Measurements from ENCODE around the gene HOXC11. TPM values are rescaled to one million over a fixed set of nuclear protein-coding genes. Genes with fewer than 3 reads are reported as not detected.

HOXC11 gene
- total RNA-seq, 5 donors from 2014 or later (not counting 1 experiment from before 2014, with no cell fraction given): not detected

DNA sequence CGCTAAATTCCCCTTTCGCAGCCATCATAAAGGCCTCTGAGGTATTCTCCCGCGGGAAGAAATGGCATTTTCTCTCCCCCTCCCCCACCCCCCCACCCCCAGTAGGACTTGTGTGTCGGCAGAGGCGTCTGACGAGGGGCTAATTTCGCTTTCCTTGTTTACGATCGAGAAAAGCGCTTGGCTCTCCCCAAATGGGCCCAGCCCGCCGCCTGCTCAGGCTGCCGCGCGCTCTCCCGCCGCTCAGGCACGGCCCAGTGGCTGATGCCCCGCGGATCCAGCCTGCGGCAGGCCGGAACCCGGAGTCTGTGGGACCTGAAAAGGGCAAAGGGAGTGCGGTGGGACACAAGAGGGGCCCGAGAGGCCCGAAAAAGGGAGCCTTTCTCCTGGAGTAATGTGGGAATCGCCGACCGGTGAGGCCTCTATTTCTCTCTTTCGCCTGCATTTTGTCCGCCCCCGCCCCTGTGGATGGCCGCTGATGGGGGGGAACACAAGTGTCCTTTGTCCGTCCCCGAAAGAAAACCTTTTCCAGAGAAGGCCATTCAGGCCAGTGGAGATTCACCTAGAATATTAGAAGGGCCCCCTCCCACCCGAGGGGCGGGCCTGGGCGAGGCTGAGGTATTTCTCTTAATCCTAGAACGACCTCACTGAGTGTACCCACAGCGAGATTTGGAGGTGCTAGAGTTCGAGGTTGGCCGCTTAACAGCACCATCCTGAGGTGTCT is 46.3 kb downstream of the HOXC11 start:
- Histone ChIP-seq H3K4me1 (ENCODE audit: control insufficient read depth in 1 of 2, extremely low read depth in 1 of 2, insufficient read depth in 2 of 2, low read length in 2 of 2) (peaks cover 5 to 40% of the 10 kb centered on the region in 2 experiments), H3K27me3 (replicated peaks in 1 of 2; ENCODE audit: control insufficient read depth in 2 of 2, extremely low read depth in 1 of 2, insufficient read depth in 2 of 2, low read length in 1 of 2) (peaks cover 14 to 91% of the 10 kb centered on the region in 2 experiments), H3K9me3 (no peaks in the 10 kb centered on the region), H3K4me3 (ENCODE audit: control insufficient read depth in 1 of 2, extremely low read depth in 1 of 2, low read length in 1 of 2) (no peak overlapping the region), H3K36me3 (ENCODE audit: control insufficient read depth in 2 of 2, extremely low read depth in 1 of 2, insufficient read depth in 1 of 2, low read length in 1 of 2) (no peaks in the 10 kb centered on the region), H3K27ac (ENCODE audit: low read length) (no peak overlapping the region)
- H3K36me3 Mint-ChIP-seq: no peaks in the 10 kb centered on the region
- peaks cover 57 to 85% of the 10 kb centered on the region in 2 donors for H3K27me3 Mint-ChIP-seq
- CTCF ChIA-PET: interaction anchor here in 1 of 2 donors (1.1 kb wide), 1 partner anchor 189 kb away, joined by 4 read pairs; no protein-coding TSS in a partner anchor
- peaks cover 19 to 32% (median 25%) of the 10 kb centered on the region in 3 donors for H3K4me1 Mint-ChIP-seq
- H3K27ac Mint-ChIP-seq: no peak overlapping the region
- DNase-seq: no peak
- 61% methylated on average over 29 of the region's 43 CpGs for WGBS (ENCODE audit: insufficient coverage)
- H3K4me3 Mint-ChIP-seq: peak overlapping the region in 1 of 3 donors; percentile 5
- ATAC-seq (replicated peaks in 1 of 4): no peak
- H3K9me3 Mint-ChIP-seq: no peaks in the 10 kb centered on the region
- POLR2A ChIA-PET: no interaction called here

DNA sequence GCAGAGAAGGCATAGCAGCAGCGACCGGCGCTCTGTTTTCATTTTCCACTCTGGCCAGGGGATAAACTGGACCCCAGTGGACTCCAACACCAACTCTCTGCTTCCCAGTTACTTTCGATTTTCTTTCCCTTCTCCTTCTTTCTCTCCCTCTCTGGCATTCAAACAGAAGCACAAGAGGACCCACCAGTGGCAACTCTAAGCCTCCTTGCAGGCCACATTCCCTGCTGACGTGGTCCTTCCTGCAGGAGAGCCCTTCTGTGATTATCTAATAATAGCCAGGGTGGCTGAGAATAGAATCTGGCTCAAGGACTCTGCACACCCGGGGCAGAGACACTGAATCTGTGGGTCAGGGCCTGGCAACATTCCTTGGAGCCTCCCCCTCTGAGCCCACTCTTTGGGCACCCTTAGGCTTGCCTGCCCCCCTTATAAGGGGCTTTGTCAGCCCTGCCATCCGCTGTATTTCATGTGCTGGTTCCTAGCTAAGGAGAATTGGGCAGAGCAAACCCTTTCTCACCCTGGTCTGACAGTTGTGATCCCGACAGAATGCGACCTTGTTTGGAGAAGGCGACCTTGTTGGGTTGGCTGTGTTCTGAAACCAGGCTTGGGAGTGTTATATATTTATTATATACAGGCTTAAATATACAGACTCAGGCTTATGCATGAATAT is 47.1 kb downstream of the HOXC11 start:
- POLR2A ChIA-PET: no interaction called here
- Histone ChIP-seq H3K27ac (ENCODE audit: low read length) (no peak overlapping the region), H3K4me1 (ENCODE audit: control insufficient read depth in 1 of 2, extremely low read depth in 1 of 2, insufficient read depth in 2 of 2, low read length in 2 of 2) (peaks cover 5 to 32% of the 10 kb centered on the region in 2 experiments), H3K36me3 (ENCODE audit: control insufficient read depth in 2 of 2, extremely low read depth in 1 of 2, insufficient read depth in 1 of 2, low read length in 1 of 2) (no peaks in the 10 kb centered on the region), H3K9me3 (no peaks in the 10 kb centered on the region), H3K27me3 (replicated peaks in 1 of 2; ENCODE audit: control insufficient read depth in 2 of 2, extremely low read depth in 1 of 2, insufficient read depth in 2 of 2, low read length in 1 of 2) (peaks cover 16 to 91% of the 10 kb centered on the region in 2 experiments), H3K4me3 (ENCODE audit: control insufficient read depth in 1 of 2, extremely low read depth in 1 of 2, low read length in 1 of 2) (no peak overlapping the region)
- Mint-ChIP-seq H3K4me3 (peak overlapping the region in 1 of 3 donors; percentile 5), H3K4me1 (peaks cover 12 to 27% (median 18%) of the 10 kb centered on the region in 3 donors), H3K27me3 (peaks cover 58 to 82% of the 10 kb centered on the region in 2 donors), H3K9me3 (no peaks in the 10 kb centered on the region), H3K36me3 (no peaks in the 10 kb centered on the region), H3K27ac (no peak overlapping the region)
- DNase-seq (no peak), ATAC-seq (replicated peaks in 1 of 4) (no peak)
- 47% methylated on average over 3 of the region's 10 CpGs for WGBS (ENCODE audit: insufficient coverage)
- CTCF ChIA-PET: interaction anchor here in 1 of 2 donors (1.1 kb wide), 1 partner anchor 188 kb away, joined by 4 read pairs; no protein-coding TSS in a partner anchor

DNA sequence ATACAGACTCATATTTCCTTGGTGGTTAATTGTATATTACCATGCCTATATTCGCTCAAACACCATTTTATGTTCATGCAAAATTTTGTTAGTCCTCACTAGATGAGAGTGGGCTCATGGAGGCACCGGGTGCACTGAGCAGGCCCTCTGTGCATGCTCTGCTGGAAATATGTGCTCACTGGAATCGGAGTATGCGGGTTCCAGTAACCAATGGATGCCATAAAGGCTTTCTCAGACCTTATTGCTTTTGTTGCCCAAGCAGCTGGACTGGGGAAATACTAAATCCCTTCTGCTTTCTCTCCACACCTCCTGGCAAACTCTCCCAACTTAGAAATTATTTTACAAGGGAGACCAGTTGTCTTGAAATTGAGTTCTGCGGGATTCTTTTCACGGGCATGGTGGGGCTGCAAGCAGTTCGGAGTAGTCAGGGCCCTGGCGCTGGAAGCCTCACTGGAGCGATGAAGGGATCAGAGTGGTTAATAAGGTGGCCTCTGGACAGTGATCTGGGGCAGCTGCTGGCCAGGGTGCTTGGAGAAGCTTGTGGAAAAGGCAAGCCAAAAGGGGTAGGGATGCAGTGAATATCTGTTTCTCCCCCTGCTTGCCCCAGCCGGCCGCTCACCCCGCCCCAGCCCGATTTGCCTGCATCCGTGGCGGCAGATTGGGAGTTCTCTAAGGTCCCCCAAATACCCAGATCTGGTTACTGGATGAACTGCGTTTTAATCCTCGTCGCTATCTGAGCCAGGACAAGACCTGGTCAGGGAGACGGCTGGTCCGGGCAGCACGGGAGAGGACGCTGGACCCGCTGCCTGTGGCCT is 47.9 kb downstream of the HOXC11 start:
- no peak overlapping the region for H3K4me3 Mint-ChIP-seq
- H3K4me1 ChIP-seq (ENCODE audit: control insufficient read depth in 1 of 2, extremely low read depth in 1 of 2, insufficient read depth in 2 of 2, low read length in 2 of 2): peaks cover 5 to 29% of the 10 kb centered on the region in 2 experiments
- no peaks in the 10 kb centered on the region for H3K9me3 Mint-ChIP-seq
- no peaks in the 10 kb centered on the region for H3K36me3 ChIP-seq (ENCODE audit: control insufficient read depth in 2 of 2, extremely low read depth in 1 of 2, insufficient read depth in 1 of 2, low read length in 1 of 2)
- no peak overlapping the region for H3K27ac ChIP-seq (ENCODE audit: low read length)
- no peak overlapping the region for H3K27ac Mint-ChIP-seq
- H3K9me3 ChIP-seq: no peaks in the 10 kb centered on the region
- DNase-seq: no peak
- no peak for ATAC-seq (replicated peaks in 1 of 4)
- peaks cover 12 to 24% (median 16%) of the 10 kb centered on the region in 3 donors for H3K4me1 Mint-ChIP-seq
- POLR2A ChIA-PET: no interaction called here
- CTCF ChIA-PET: no interaction called here
- 72% methylated on average over 16 of the region's 23 CpGs for WGBS (ENCODE audit: insufficient coverage)
- H3K27me3 ChIP-seq (replicated peaks in 1 of 2; ENCODE audit: control insufficient read depth in 2 of 2, extremely low read depth in 1 of 2, insufficient read depth in 2 of 2, low read length in 1 of 2): peaks cover 14 to 87% of the 10 kb centered on the region in 2 experiments
- H3K4me3 ChIP-seq (ENCODE audit: control insufficient read depth in 1 of 2, extremely low read depth in 1 of 2, low read length in 1 of 2): no peak overlapping the region
- H3K27me3 Mint-ChIP-seq: peaks cover 57 to 81% of the 10 kb centered on the region in 2 donors
- H3K36me3 Mint-ChIP-seq: no peaks in the 10 kb centered on the region

DNA sequence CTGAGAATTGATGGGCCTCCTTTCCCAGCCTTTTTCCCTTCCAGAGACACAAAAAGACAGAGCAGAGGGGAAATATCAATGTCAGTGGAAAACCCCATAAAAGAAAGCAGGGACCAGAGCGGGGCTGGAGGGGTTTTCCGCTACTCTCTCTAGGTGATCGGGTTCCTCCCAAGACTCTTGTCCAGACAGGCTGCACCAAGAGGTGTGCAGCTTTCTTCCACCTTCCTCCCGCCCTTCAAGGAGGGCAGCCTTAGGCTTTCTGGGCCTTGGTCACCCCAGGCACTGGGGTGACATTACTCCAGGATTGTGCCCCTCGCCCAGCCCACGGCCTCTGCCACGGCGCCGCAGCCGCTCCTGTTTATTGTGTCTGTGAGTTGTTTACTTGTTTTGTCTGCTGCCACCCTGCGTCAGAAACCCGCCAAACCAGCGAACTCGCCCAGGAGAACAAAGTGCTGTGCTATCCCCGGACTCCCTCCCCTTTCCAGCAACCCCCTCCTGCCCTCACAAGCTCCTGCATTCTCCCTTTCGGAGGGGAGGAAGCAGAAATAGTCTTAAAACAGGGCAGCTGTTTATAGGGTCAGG is 48.6 kb downstream of the HOXC11 start:
- no peak overlapping the region for H3K27ac ChIP-seq (ENCODE audit: low read length)
- Mint-ChIP-seq H3K9me3 (no peaks in the 10 kb centered on the region), H3K4me1 (peaks cover 13 to 25% (median 16%) of the 10 kb centered on the region in 3 donors), H3K27ac (no peak overlapping the region), H3K36me3 (no peaks in the 10 kb centered on the region), H3K4me3 (no peak overlapping the region), H3K27me3 (peaks cover 62 to 82% of the 10 kb centered on the region in 2 donors)
- ATAC-seq (replicated peaks in 1 of 4) (no peak), DNase-seq (no peak)
- CTCF ChIA-PET: interaction anchor here (0.5 to 0.6 kb wide), 2 partner anchors 13 to 188 kb away, joined by 5 to 6 read pairs; partner anchors contain the start of gene HOXC8 (in 1 of the 2)
- peaks cover 5 to 25% of the 10 kb centered on the region in 2 experiments for H3K4me1 ChIP-seq (ENCODE audit: control insufficient read depth in 1 of 2, extremely low read depth in 1 of 2, insufficient read depth in 2 of 2, low read length in 2 of 2)
- 45% methylated on average over 5 of the region's 16 CpGs for WGBS (ENCODE audit: insufficient coverage)
- no peaks in the 10 kb centered on the region for H3K36me3 ChIP-seq (ENCODE audit: control insufficient read depth in 2 of 2, extremely low read depth in 1 of 2, insufficient read depth in 1 of 2, low read length in 1 of 2)
- POLR2A ChIA-PET: no interaction called here
- no peaks in the 10 kb centered on the region for H3K9me3 ChIP-seq
- no peak overlapping the region for H3K4me3 ChIP-seq (ENCODE audit: control insufficient read depth in 1 of 2, extremely low read depth in 1 of 2, low read length in 1 of 2)
- H3K27me3 ChIP-seq (replicated peaks in 1 of 2; ENCODE audit: control insufficient read depth in 2 of 2, extremely low read depth in 1 of 2, insufficient read depth in 2 of 2, low read length in 1 of 2): peaks cover 17 to 85% of the 10 kb centered on the region in 2 experiments

DNA sequence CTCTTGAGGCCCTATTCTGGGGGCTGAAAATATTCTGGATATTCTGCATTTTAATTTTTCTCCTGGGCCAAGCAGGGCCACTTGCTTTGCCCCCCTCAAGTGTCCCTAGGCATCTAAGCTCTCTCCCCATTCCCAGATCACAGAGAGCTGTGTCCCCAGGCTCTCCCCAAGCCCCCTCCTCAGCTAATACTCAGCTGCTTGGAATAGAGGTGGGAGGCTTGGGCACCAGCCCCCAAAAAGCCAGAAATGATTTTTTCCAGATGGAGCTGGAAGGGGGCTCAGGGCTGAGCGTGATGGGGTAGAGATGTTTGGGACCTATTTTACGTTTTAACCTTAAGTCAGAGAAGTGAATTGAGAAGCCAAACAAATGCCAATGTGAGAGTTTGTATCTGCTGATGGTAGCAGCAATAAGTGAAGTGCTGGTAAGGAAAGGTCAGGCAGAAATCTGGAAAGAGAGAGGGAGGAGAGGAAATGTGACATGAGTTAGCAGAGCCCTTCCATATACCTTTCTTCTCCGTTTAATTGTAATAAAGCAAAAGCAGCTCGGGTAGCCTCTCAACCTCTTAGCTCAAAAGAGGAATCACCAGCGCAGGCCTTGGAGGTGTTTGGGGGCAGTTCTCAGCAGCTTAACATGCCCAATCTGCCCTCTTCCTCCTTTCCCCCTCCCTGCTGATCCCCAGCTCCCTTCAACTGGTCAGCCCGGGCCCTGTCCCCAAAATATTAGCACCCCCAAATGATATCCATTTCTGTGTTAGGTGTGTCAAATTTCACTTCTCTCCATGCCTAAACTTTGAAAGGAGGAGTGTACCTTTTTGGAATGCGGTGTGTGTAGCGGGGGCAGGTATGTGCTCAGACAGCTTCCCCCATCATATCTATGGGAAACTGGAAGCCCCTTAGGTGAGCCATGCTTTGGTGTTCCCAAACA is 50.3 kb downstream of the HOXC11 start:
- Histone ChIP-seq H3K27ac (ENCODE audit: low read length) (no peak overlapping the region), H3K4me1 (ENCODE audit: control insufficient read depth in 1 of 2, extremely low read depth in 1 of 2, insufficient read depth in 2 of 2, low read length in 2 of 2) (peaks cover 3 to 15% of the 10 kb centered on the region in 2 experiments), H3K36me3 (ENCODE audit: control insufficient read depth in 2 of 2, extremely low read depth in 1 of 2, insufficient read depth in 1 of 2, low read length in 1 of 2) (no peaks in the 10 kb centered on the region), H3K27me3 (replicated peaks in 1 of 2; ENCODE audit: control insufficient read depth in 2 of 2, extremely low read depth in 1 of 2, insufficient read depth in 2 of 2, low read length in 1 of 2) (peaks cover 21 to 84% of the 10 kb centered on the region in 2 experiments), H3K4me3 (ENCODE audit: control insufficient read depth in 1 of 2, extremely low read depth in 1 of 2, low read length in 1 of 2) (no peak overlapping the region), H3K9me3 (no peaks in the 10 kb centered on the region)
- 46% methylated on average over 3 of the region's 8 CpGs for WGBS (ENCODE audit: insufficient coverage)
- H3K27ac Mint-ChIP-seq: peak overlapping the region in 1 of 2 donors; percentile 13
- no peak for ATAC-seq (replicated peaks in 1 of 4)
- H3K4me1 Mint-ChIP-seq: peaks cover 8 to 23% (median 11%) of the 10 kb centered on the region in 3 donors
- ChIA-PET POLR2A (no interaction called here), CTCF (interaction anchor here in 1 of 2 donors (0.9 to 1.4 kb wide), 5 partner anchors 13 to 192 kb away, joined by 3 to 5 read pairs (median 4); partner anchors contain the start of gene HOXC8)
- DNase-seq: no peak
- no peaks in the 10 kb centered on the region for H3K9me3 Mint-ChIP-seq
- no peak overlapping the region for H3K4me3 Mint-ChIP-seq
- no peaks in the 10 kb centered on the region for H3K36me3 Mint-ChIP-seq
- H3K27me3 Mint-ChIP-seq: peaks cover 68 to 87% of the 10 kb centered on the region in 2 donors

All from T-cell (primary cell).